SK-N-MC (cell line): ENCODE measurements around the gene VAT1L.

Experiments
- DNase-seq: peaks from one replicate; pipeline ENCODE4 v3.0.0-alpha.2; 2011; ENCODE audit warnings: low read depth, low spot score
- H3K27ac ChIP-seq: fragments of 200-600 bp; sonication (generic); 2 replicates; pipeline ENCODE4 v1.5.1; 2016; ENCODE audit warnings: mixed run types
- H3K36me3 ChIP-seq: fragments of 200-600 bp; sonication (generic); 2 replicates; pipeline ENCODE4 v1.6.1; 2017; ENCODE audit warnings: antibody characterized with exemption, low read length, mixed read lengths; ENCODE audit not compliant: insufficient read depth
- H3K4me3 ChIP-seq: fragments of 200-600 bp; sonication (generic); 2 replicates; pipeline ENCODE4 v1.5.1; 2016
- H3K9ac ChIP-seq: fragments of 200-600 bp; sonication (generic); 2 replicates; pipeline ENCODE4 v1.8.0; 2017; ENCODE audit warnings: mixed run types, mixed read lengths; ENCODE audit not compliant: insufficient read length
- H3K9me3 ChIP-seq: fragments of 200-600 bp; sonication (generic); 2 replicates; pipeline ENCODE4 v1.6.1; 2017; ENCODE audit warnings: low read depth, mild to moderate bottlenecking, antibody characterized with exemption, low read length, moderate library complexity, mixed read lengths
- EZH2 ChIP-seq: fragments of 200-600 bp; sonication (generic); IDR thresholded peaks from one replicate; pipeline ENCODE4 v1.6.1; 2017; ENCODE audit warnings: antibody characterized with exemption
- FOXP2 ChIP-seq: optimal IDR thresholded peaks from 2 replicates; pipeline ENCODE3; 2011; ENCODE audit warnings: mild to moderate bottlenecking, moderate library complexity; ENCODE audit not compliant: insufficient read depth; ENCODE audit errors: extremely low read length, control extremely low read depth
- POLR2AphosphoS5 ChIP-seq: IDR thresholded peaks from 2 replicates; pipeline ENCODE4 v1.6.1; 2012; ENCODE audit warnings: mild to moderate bottlenecking, low read depth, low read length, borderline replicate concordance

The VAT1L gene

GRCh38 chr16:77786186-77786847 is 2.0 kb upstream of the VAT1L start:
- Histone ChIP-seq H3K36me3 (no peaks in the 10 kb centered on the region), H3K9ac (no peak overlapping the region), H3K4me3 (no peak overlapping the region), H3K27ac (no peak overlapping the region), H3K9me3 (no peaks in the 10 kb centered on the region)
- no peak for DNase-seq
- TF ChIP-seq EZH2 (no peak), FOXP2 (no peak), POLR2AphosphoS5 (no peak)

- H3K9me3 ChIP-seq = no peaks in the 10 kb centered on the region
- H3K4me3 ChIP-seq = no peak overlapping the region
- TF ChIP-seq FOXP2 (no peak), EZH2 (no peak), POLR2AphosphoS5 (no peak)
These were observed 912 bp upstream of the VAT1L start for GRCh38 chr16:77787452-77787851.

GRCh38 chr16:77789085-77790008 is 983 bp downstream of the VAT1L start:
- no peak overlapping the region for H3K4me3 ChIP-seq
- no peak overlapping the region for H3K9ac ChIP-seq
- H3K9me3 ChIP-seq = no peaks in the 10 kb centered on the region
- no peak for DNase-seq
- peak; percentile 67 for TF ChIP-seq EZH2
- TF ChIP-seq POLR2AphosphoS5 = no peak
- no peak for TF ChIP-seq FOXP2
- H3K36me3 ChIP-seq = no peaks in the 10 kb centered on the region
- no peak overlapping the region for H3K27ac ChIP-seq

More at GRCh38 chr16:77787452-77787851, 912 bp upstream of the VAT1L start:
- Histone ChIP-seq H3K27ac (no peak overlapping the region), H3K9ac (no peak overlapping the region), H3K36me3 (no peaks in the 10 kb centered on the region)
- no peak for DNase-seq

- H3K36me3 ChIP-seq = no peaks in the 10 kb centered on the region
- no peak overlapping the region for H3K9ac ChIP-seq
- DNase-seq = no peak
- no peak overlapping the region for H3K27ac ChIP-seq
- no peak overlapping the region for H3K4me3 ChIP-seq
- no peak for TF ChIP-seq FOXP2
- TF ChIP-seq EZH2 = no peak
- H3K9me3 ChIP-seq = no peaks in the 10 kb centered on the region
These were observed 1.6 kb downstream of the VAT1L start for GRCh38 chr16:77790009-77790372.

GRCh38 chr16:77790912-77791311 is 2.5 kb downstream of the VAT1L start:
- H3K27ac ChIP-seq = no peak overlapping the region
- H3K9ac ChIP-seq = no peak overlapping the region
- no peaks in the 10 kb centered on the region for H3K9me3 ChIP-seq
- no peak for DNase-seq
- H3K4me3 ChIP-seq = no peak overlapping the region
- H3K36me3 ChIP-seq = no peaks in the 10 kb centered on the region
- TF ChIP-seq FOXP2 (no peak), POLR2AphosphoS5 (no peak), EZH2 (no peak)

GRCh38 chr16:77793417-77793816 is 5.1 kb downstream of the VAT1L start:
- TF ChIP-seq EZH2 = no peak
- no peak for TF ChIP-seq FOXP2
- TF ChIP-seq POLR2AphosphoS5 = no peak
- no peak overlapping the region for H3K27ac ChIP-seq
- H3K9ac ChIP-seq = no peak overlapping the region
- H3K9me3 ChIP-seq = no peaks in the 10 kb centered on the region
- no peak for DNase-seq
- H3K4me3 ChIP-seq = no peak overlapping the region
- H3K36me3 ChIP-seq = no peaks in the 10 kb centered on the region

GRCh38 chr16:77794586-77794985 is 6.2 kb downstream of the VAT1L start:
- DNase-seq = no peak
- Histone ChIP-seq H3K9me3 (no peaks in the 10 kb centered on the region), H3K4me3 (no peak overlapping the region), H3K9ac (no peak overlapping the region), H3K27ac (no peak overlapping the region), H3K36me3 (no peaks in the 10 kb centered on the region)
- TF ChIP-seq POLR2AphosphoS5 (no peak), EZH2 (no peak), FOXP2 (no peak)

- DNase-seq = no peak
- H3K27ac ChIP-seq = no peak overlapping the region
- no peaks in the 10 kb centered on the region for H3K9me3 ChIP-seq
- no peak overlapping the region for H3K9ac ChIP-seq
- TF ChIP-seq FOXP2 (no peak), EZH2 (no peak)
- H3K36me3 ChIP-seq = no peaks in the 10 kb centered on the region
- H3K4me3 ChIP-seq = no peak overlapping the region
These were observed 13.5 kb downstream of the VAT1L start for GRCh38 chr16:77801817-77802216.
